ENCODE results near the gene SERINC5. TPM values are rescaled to one million over a fixed set of nuclear protein-coding genes. Genes with fewer than 3 reads are reported as not detected.

The SERINC5 gene
- total and polyA plus RNA-seq, 2 of the 4 experiments (the other 2 are of a cell fraction): 5.0 to 8.1 TPM

DNA sequence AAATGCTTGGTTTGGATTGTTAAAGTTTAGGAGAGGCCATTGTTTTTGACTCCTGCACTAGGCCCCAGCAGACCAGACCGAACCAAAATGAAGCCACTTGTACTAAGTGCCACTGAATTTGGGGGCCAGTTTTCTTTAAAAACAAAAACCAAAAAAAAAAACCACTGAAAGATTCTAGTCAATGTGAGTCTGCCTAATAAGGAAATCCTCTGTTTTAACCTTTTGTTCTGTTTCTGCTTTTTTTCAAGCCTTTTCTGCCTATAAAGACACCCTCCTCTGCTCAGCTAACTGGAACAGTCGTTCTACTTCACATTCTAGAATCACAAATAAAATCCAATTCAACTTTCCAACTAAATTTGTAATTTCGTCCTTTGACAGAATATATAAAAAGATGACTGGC, 64.9 kb downstream of the SERINC5 start:
- Histone ChIP-seq H3K23ac (ENCODE audit: low read depth, low read length) (no peak overlapping the region), H3K14ac (replicated peaks; ENCODE audit: low read depth, low read length) (no peak overlapping the region), H3K27ac (ENCODE audit: insufficient read depth, low read length) (no peak overlapping the region), H3K56ac (ENCODE audit: extremely low read depth, insufficient read depth, low read length) (no peak overlapping the region), H2AK9ac (replicated peaks; ENCODE audit: low read depth, low read length, poor library complexity) (no peak overlapping the region), H3K4ac (ENCODE audit: low read depth, low read length) (no peak overlapping the region), H4K8ac (ENCODE audit: low read depth in 2 of 2, low read length in 2 of 2) (no peak overlapping the region), H3K36me3 (ENCODE audit: control insufficient read depth, insufficient read depth, low read length) (no peaks in the 10 kb centered on the region), H2BK20ac (ENCODE audit: low read depth, low read length) (no peak overlapping the region), H4K91ac (ENCODE audit: insufficient read depth, low read depth, low read length) (no peak overlapping the region), H3K4me3 (ENCODE audit: insufficient read depth, low read depth, low read length) (no peak overlapping the region), H3K4me1 (ENCODE audit: control insufficient read depth, insufficient read depth, low read length) (peaks cover 6% of the 10 kb centered on the region), H2AK5ac (ENCODE audit: low read depth, low read length) (no peak overlapping the region), H4K20me1 (ENCODE audit: insufficient read depth, low read length) (no peaks in the 10 kb centered on the region), H3K27me3 (ENCODE audit: control insufficient read depth, insufficient read depth, low read length) (no peaks in the 10 kb centered on the region), H4K5ac (ENCODE audit: low read depth, low read length) (no peak overlapping the region), H2BK120ac (ENCODE audit: low read depth, low read length) (no peak overlapping the region), H3K79me1 (ENCODE audit: low read depth in 1 of 2, low read length in 2 of 2) (peaks cover 5 to 25% of the 10 kb centered on the region in 2 experiments; a peak in 2 of 4 replicates), H3K18ac (ENCODE audit: low read depth, low read length) (no peak overlapping the region), H3K9me1 (ENCODE audit: insufficient read depth, low read length) (peaks cover 20% of the 10 kb centered on the region), H3K9ac (ENCODE audit: low read depth, low read length) (no peak overlapping the region), H2BK15ac (ENCODE audit: low read depth, low read length) (no peak overlapping the region), H3K9me3 (ENCODE audit: control insufficient read depth, insufficient read depth, low read length) (no peaks in the 10 kb centered on the region), H2BK5ac (ENCODE audit: low read depth, low read length, poor library complexity, severe bottlenecking) (no peak overlapping the region), H2AFZ (replicated peaks; ENCODE audit: low read length, poor library complexity) (no peak overlapping the region), H3K4me2 (ENCODE audit: low read depth, low read length) (no peak overlapping the region)
- TF ChIP-seq FOS (IDR thresholded peaks at IDR 0.05; ENCODE audit: low read depth, low read length) (no peak), RAD21 (IDR thresholded peaks at IDR 0.05; ENCODE audit: low read length) (no peak), NFE2L2 (IDR thresholded peaks at IDR 0.05; ENCODE audit: low read depth, low read length) (no peak)
- TF ChIP-seq, protein P1, sequence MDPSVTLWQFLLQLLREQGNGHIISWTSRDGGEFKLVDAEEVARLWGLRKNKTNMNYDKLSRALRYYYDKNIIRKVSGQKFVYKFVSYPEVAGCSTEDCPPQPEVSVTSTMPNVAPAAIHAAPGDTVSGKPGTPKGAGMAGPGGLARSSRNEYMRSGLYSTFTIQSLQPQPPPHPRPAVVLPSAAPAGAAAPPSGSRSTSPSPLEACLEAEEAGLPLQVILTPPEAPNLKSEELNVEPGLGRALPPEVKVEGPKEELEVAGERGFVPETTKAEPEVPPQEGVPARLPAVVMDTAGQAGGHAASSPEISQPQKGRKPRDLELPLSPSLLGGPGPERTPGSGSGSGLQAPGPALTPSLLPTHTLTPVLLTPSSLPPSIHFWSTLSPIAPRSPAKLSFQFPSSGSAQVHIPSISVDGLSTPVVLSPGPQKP (IDR thresholded peaks at IDR 0.05; ENCODE audit: borderline replicate concordance, low read depth, low read length): no peak
- intact Hi-C loops (cut with micrococcal nuclease): no loop called here
- DNase-seq (no peak), ATAC-seq (ENCODE audit: low read depth) (no peak)
- no CpG with 5 or more reads among the region's 3 CpGs for WGBS, 2 experiments (ENCODE audit: extremely low coverage in 2 of 2, insufficient read length in 1 of 2)
- BruUV-seq (replicated peaks): no TSS peak
- dilution Hi-C loops (cut with HindIII; ENCODE audit: low sequenced_read_pairs, unreplicated experiment): no loop called here
- ChIA-PET CTCF (no interaction called here), POLR2A (ENCODE audit: unreplicated experiment) (no interaction called here)
- in situ Hi-C loops (cut with MboI; ENCODE audit: low sequenced_read_pairs): no loop called here
